Fibroblast of skin of abdomen (primary cell): ENCODE measurements around the gene ACKR3. TPM values are rescaled to one million over a fixed set of nuclear protein-coding genes. Genes with fewer than 3 reads are reported as not detected.
A peak's percentile ranks its signal among the peaks of the same experiment; 100 is the strongest.

Experiments
- DNase-seq: peaks from one replicate; pipeline ENCODE4 v3.0.0-alpha.2; 2013
- polyA plus RNA-seq, 2 experiments: library from polyadenylated mRNA; unstranded; fragments of 120-200 nt; gene quantifications; one replicate each; pipeline ENCODE4 v1.2.1, GENCODE V29; 2013; ENCODE audit not compliant: insufficient read length in 2 of 2

The ACKR3 gene
- 28.1 TPM for polyA plus RNA-seq (2013, experiment 1 of 2; ENCODE audit: insufficient read length)
- polyA plus RNA-seq (2013, experiment 2 of 2; ENCODE audit: insufficient read length) = 26.7 TPM

- DNase-seq = peak; percentile 95
These were observed at the start of gene ACKR3 for GRCh38 chr2:236569573-236569973. Gene ACKR3 (plus strand): TSS chr2:236569825. CDS start chr2:236580466, 10,641 bp downstream.

DNA sequence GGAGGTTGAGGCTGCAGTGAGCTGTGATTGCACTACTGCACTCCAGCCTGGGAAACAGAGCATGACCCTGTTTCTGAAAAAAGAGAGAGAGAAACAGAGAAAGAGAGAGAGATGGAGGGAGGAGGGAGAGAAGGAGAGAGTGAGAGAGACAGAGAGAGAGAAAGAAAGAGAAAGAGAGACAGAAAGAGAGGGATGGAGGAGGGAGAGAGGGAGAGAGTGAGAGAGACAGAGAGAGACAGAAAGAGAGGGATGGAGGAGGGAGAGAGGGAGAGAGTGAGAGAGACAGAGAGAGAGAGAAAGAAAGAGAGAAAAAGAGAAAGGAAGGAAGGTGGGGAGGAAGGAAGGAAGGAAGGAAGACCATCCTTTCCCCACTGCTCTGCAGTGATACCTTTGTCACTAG, 48.1 kb upstream of the ACKR3 start:
- DNase-seq = no peak

- no peak for DNase-seq
These were observed 46.4 kb upstream of the ACKR3 start for GRCh38 chr2:236523249-236523648.

DNA sequence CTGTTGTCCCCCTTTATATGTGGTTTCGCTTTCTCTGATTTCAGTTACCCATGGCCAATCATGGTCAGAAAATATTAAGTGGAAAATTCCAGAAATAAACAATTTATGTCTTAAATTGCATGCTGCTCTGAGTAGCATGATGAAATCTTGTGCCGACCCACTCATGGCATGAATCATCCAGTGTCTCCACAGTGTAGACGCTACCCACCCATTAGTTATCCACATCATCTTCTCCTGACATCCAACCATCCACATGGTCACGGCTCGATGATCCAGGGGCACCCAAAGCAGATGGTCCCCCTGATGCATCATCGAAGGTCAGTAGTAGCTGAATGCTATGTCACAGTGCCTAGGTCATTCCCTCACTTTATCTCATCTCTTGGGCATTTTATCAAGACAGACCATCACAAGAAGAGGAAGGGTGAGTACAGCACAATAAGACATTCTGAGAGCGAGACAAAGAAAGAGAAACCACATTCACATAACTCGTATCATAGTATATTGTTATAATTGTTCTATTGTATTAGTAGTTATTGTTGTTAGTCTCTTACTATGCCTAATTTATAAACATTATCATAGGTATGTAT, 44.1 kb upstream of the ACKR3 start:
- DNase-seq = peak; percentile 49

DNA sequence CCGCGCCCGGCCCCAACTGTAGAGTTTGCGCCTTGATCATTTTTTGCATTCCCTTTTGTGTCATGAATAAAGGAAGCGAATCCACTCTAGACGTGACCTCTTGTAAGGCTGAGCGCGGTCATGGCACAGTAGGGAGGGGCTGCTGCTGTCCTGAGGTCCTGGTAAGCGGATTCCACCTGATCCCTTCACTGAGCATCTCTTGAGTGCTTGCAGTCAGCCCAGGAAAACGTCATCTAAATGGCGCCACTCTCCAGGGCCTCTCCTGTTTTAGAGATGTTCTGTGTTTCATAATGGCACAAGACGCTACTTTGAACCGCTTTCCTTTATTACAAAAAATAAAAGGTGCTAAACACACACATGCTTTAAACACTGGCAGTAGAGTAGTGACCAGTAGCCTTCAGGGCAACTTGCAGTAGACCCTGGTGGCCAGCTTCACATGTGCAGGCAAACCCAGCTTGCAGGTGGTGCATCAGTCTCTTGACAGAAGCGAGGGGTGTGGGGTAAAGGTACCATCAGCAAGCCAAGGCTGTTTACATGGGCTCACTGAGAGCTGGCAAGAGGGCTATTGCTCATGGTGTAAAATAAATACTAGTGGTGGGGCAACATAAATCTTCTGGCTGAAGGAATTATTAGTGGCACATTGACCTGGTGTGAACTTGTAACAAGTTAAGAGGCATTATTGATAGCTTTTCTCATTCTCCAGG, 43.0 kb upstream of the ACKR3 start:
- DNase-seq = no peak

GRCh38 chr2:236527159-236527630, 42.4 kb upstream of the ACKR3 start:
- no peak for DNase-seq

DNA sequence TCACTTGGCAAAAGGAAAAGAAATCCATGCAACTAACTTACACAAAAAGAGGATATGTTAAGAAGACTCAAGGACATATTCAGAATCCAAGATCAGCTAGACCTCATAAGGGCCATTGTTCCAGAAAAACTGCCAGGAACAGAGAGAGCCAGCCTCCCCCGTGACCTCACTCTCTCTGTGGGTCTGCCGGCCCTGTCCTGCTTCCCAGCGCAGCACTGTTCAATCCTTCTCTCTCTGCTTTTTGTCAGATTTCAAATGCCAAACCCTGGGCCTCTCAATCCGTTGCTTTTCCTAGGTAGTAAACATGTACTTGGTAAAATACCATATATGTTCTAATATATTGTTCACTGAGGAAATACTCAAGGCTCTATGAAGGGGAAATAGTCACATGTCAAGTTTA, 40.0 kb upstream of the ACKR3 start:
- no peak for DNase-seq

DNA sequence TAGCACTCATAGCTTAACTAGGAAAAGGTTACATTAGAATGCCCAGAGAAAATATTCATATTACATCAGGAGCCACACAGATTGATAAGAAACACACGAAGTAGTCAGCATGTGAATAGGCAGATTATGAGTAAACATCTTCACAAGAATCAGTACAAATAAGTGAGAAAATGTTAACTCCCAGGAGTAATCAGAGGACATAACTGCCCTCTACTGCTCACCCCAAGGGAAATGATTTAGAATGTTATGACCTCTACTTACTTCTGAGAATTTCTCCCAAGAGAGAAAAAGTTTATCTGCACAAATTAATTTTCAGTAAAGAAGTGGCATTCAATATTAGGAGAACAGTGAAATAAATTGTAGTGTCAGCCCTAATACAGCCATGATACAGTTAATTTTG, 39.1 kb upstream of the ACKR3 start:
- no peak for DNase-seq

DNA sequence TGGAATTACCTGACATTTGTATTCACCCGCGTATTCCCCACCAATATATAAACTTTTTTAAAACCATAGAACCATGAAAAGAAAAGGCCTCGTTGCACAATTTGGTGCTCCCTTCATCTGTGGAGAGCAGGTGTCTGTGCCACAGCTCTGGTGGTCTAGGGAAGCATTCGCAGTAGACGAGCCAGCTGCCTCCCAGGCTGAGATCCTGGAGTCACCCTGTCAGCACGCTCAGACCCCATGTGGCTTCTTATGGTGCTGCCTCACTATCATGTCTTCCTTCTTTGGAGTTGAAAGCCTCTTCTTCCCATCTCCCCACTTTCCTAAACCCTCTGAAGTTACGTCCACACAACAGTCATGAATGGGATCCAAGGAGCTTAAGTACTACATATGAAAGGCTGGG, 38.4 kb upstream of the ACKR3 start:
- no peak for DNase-seq

GRCh38 chr2:236531996-236532395, 37.6 kb upstream of the ACKR3 start:
- DNase-seq = no peak

- DNase-seq = no peak
These were observed 36.3 kb upstream of the ACKR3 start for GRCh38 chr2:236533343-236533742.

DNA sequence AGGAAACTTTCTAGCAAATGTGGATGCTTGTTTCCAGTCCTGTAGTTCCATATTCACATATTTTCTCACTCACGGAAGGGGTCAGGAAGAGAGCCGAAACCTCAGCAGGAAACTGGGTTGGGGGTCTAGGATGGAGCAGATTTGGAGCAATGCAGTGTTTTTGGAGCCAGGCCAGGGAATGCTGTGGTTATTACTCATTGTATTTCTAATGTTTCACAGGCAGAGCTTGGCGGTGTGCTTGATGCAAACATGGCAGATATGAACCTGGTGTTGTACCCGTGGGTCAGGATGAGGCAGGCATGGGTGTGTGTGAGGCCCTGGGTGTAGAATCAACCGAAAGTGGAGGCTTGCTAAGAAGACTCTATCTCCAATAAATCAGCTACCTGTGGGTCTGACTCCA, 34.6 kb upstream of the ACKR3 start:
- peak; percentile 96 for DNase-seq

DNA sequence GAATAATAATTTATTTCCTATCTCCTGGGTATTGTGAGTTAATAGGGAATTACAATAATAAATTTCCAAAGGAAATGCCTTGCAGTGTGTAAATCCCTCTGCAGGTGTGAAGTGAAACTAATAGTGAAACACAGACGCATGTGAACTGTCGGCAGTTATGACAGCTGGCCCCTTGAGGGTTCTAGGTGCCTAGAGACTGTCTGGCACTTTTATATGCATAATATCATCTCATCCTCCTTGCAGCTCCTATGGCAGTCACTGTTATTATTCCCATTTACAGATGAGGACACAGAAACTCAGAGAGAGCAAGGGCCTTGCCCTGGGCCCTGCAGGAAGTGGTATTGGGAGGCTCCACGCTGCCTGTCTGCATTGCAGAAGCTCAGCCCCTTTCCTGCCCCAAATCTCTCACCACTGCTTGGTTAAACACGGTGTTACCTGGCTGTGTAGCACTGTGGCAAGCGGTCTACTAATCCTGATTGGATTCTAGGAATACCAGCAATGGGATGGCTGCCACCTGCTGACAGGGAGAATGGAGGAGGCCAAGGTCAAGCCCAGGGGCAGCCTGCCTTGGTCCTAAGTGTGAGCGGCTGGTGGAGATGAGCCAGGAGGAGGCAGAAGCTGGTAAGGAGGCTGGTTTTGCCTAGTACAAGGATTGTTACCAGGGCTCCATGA, 32.8 kb upstream of the ACKR3 start:
- DNase-seq = no peak

- DNase-seq = no peak
These were observed 31.4 kb upstream of the ACKR3 start for GRCh38 chr2:236538242-236538641.

GRCh38 chr2:236541008-236541562, 28.5 kb upstream of the ACKR3 start:
- DNase-seq = peak; percentile 84

- no peak for DNase-seq
These were observed 25.3 kb upstream of the ACKR3 start for GRCh38 chr2:236544362-236544761.

GRCh38 chr2:236545248-236545658, 24.4 kb upstream of the ACKR3 start:
- no peak for DNase-seq

DNA sequence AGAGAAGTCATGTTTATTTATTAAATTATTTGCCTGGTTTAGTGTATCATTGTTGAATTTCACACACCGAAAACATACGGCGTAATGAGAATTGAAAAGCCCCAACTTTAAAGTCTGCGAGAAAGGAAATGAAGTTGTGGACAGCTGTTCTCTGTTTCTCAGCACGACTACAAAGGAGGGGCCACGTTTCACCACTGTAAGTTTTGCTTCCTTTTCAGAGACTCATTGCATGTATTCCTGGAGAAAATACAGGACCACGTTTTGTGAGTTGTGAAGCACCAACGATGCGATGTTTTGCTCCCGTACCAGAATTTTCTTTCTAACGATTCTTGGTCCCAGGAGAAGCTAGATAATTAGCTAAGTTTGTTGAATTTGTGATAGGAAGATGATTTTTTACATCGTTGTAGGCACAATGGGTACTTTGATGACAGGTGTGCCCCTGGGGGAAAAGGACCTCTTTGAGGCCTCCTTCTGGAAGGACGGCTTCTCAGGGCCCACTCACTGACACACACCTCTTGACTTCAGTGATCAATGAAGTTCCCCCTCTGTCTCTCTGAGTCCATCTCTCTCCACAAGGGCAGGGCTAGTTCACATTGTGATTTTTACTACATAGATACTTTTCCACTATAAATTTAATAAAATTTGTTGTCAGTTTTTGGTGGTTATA, 23.7 kb upstream of the ACKR3 start:
- DNase-seq = no peak

DNA sequence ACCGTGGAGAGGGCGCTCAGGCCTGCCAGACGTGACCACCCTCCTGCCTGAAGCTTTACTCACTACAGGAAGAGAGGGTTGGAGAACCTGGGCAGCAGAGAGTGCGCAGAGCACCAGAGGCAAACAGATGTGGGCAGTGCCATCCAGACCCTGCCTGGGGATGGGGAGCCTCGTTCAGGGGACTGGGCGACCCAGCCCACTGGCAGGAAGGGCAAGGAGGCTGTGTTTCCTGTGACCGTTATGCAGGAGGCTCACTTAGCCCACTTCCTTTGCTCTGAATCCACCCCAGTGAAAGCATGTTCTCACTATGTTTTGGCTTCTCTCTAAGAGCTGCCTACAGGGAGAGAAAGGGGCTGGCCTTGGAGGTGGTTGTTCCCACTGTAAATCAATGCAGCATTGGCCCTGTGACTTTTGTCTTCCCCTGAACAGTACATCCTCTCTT, 23.0 kb upstream of the ACKR3 start:
- no peak for DNase-seq

- no peak for DNase-seq
These were observed 21.9 kb upstream of the ACKR3 start for GRCh38 chr2:236547725-236548124.

DNA sequence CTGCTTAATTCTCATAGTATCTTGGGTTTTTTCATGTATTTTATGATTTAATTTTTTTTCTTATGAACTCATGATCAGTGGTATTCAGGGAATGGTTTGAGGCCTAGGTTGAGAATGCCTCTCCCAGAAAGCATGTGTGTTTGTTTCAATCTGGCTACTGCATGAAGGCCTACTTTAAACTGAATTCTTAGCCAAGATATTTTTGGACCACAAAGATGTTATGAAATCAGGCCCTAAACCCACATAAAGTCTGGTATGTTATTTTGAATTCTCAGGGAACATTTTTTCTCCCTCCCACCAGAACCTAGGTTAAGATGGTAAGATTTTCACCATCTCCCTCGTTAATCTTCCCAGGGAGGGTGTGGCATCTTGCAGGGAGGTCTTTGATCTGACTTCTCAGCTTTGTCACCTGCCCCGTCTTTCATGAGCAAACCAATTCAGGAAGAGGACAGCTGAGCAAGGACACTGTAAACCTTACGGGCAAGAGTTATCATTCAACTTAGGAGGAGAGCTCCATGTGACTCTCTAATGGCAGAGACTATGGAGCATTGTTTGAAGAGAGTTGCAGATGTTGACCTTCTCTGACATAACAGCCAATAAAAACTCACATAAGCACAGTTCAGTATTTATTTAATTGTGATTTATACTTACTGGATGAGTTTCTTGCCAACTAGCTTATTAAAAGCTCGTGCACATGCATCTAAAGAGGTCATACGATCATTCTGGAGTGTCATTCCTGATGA, 21.3 kb upstream of the ACKR3 start:
- peak; percentile 86 for DNase-seq

DNA sequence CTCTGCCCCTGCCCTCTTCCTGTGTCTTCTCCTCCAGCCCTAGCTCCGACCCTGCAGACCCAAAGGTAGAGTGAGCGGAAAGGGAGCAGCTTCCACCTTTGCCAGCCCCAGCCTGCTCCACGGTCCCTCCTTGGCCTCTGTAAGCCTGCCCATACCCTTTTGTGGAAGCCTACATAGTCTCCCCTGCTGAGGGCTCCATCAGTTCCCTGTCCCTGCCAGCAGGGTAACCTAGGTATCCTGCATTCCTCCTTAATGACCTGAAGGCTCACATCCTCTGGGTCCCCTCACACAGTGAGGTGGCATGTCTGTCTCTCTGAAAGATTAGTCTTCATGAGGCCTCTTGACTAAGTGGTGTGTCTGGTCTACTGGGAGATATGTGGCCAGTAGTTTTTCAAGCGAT, 20.5 kb upstream of the ACKR3 start:
- no peak for DNase-seq
